Gastroesophageal sphincter (tissue), 4 donors: ENCODE results near the gene LRRC4B. TPM values are rescaled to one million over a fixed set of nuclear protein-coding genes. Genes with fewer than 3 reads are reported as not detected.

ENCODE experiments used
- ATAC-seq: fragments of 150-250 bp; one replicate; pipeline ENCODE4 v1.9.1; 2016; ENCODE audit warnings: mild to moderate bottlenecking, moderate library complexity
- H3K27ac ChIP-seq, 4 donors: fragments of 200-600 bp; sonication (generic) in 3 of 4; 1 replicate in 3 of 4; 2 replicates in 1 of 4; pipeline ENCODE4 v1.5.1; 2016 to 2019
- H3K27me3 ChIP-seq: fragments of 200-600 bp; sonication (generic); one replicate; pipeline ENCODE4 v1.5.1; 2019
- H3K36me3 ChIP-seq, 2 donors: fragments of 200-600 bp; sonication (generic); one replicate each; pipeline ENCODE4 v1.5.1; 2019; ENCODE audit warnings: control low read depth in 1 of 2
- H3K4me1 ChIP-seq, 3 donors: fragments of 200-600 bp; sonication (generic); 1 replicate in 2 of 3; 2 replicates in 1 of 3; pipeline ENCODE4 v1.5.1; 2016 to 2019; ENCODE audit warnings: control low read depth in 2 of 3
- H3K4me3 ChIP-seq, 2 donors: fragments of 200-600 bp; sonication (generic); one replicate each; pipeline ENCODE4 v1.5.1; 2019; ENCODE audit warnings: mild to moderate bottlenecking in 1 of 2, moderate library complexity in 1 of 2
- H3K9me3 ChIP-seq, 3 donors: fragments of 200-600 bp; sonication (generic); one replicate each; pipeline ENCODE4 v1.5.1; 2017 to 2019; ENCODE audit warnings: control low read depth in 2 of 3
- EP300 ChIP-seq: sonication (generic); formaldehyde crosslinking; IDR thresholded peaks from one replicate; pipeline ENCODE4 v1.6.1; 2017; ENCODE audit warnings: antibody characterized with exemption, mild to moderate bottlenecking
- POLR2A ChIP-seq, 2 donors: fragments of 450-650 bp; IDR thresholded peaks; one replicate each; pipeline ENCODE4 v1.6.1; 2017; ENCODE audit warnings: antibody characterized with exemption in 2 of 2, mild to moderate bottlenecking in 2 of 2, moderate library complexity in 1 of 2
- POLR2AphosphoS5 ChIP-seq: sonication (generic); formaldehyde crosslinking; IDR thresholded peaks from one replicate; pipeline ENCODE4 v1.6.1; 2017; ENCODE audit warnings: antibody characterized with exemption
- WGBS, 2 donors: methylation state at CpG; one replicate each; pipeline ENCODE4 v1.1.5; 2018; ENCODE audit warnings: low coverage in 1 of 2; 5-methylcytosine and 5-hydroxymethylcytosine counted together
- total RNA-seq, 4 donors: library from RNA; depleted of rRNA; stranded (reverse); fragments of >200 nt; gene quantifications; one replicate each; pipeline ENCODE4 v1.1.0, GENCODE V29; 2016
- TF ChIP-seq, protein P1 (sequence below), 4 experiments: fragments of 200-600 bp in 2 of 4; fragments of 450-650 bp in 2 of 4; sonication (generic) in 1 of 4; IDR thresholded peaks; one replicate each; pipeline ENCODE4 v1.5.1; 2017 to 2019; ENCODE audit warnings: antibody characterized with exemption in 4 of 4, mild to moderate bottlenecking in 2 of 4, moderate library complexity in 2 of 4

The LRRC4B gene
- total RNA-seq, 4 donors from 2014 or later = 5.0 to 9.3 (median 7.6) TPM

DNA sequence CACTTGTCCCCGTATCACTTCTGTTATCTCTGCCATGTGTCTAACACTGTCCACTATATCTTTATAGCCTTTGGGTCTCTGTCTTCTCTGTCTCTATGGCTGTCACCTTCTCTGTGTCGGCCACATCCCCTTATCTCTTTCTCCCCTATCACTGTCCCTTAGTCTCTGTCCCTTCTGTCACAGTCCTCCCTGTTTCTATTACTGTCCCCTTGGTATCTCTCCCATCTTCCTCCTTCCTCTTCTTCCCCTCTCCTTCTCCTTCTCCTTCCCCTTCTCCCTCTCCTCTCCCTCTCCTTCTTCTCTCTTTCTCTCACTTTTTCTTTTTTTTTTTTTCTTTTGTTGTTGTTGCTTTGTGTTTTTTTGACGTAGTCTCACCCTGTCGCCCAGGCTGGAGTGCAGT is 34.7 kb upstream of the LRRC4B start:
- peaks cover 0 to 11% (median 0%) of the 10 kb centered on the region in 3 donors for H3K4me1 ChIP-seq
- H3K27ac ChIP-seq = no peak overlapping the region
- 70% methylated on average over 2 to 4 of the region's 4 CpGs for WGBS, 2 donors
- peaks cover 84% of the 10 kb centered on the region for H3K27me3 ChIP-seq
- H3K4me3 ChIP-seq = no peak overlapping the region
- H3K9me3 ChIP-seq = no peaks in the 10 kb centered on the region
- ATAC-seq = no peak
- no peaks in the 10 kb centered on the region for H3K36me3 ChIP-seq
- no peak for TF ChIP-seq POLR2A (IDR thresholded peaks at IDR 0.05)

DNA sequence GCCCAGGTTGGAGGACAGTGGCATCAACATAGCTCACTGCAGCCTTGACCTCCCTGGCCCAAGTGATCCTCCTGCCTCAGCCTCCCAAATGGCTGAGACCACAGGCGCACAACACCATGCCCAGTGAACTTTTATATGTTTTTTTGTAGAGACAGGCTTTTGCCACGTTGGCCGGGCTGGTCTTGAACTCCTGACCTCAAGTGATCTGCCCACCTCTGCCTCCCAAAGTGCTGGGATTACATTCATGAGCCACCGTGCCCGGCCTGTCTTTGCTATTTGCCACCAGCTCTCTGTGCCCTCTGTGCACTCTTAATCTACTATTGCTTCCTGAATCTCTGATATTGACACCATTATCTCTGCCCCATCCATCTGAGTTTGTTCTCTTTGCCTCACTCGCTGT is 34.3 kb upstream of the LRRC4B start:
- no peaks in the 10 kb centered on the region for H3K9me3 ChIP-seq
- H3K4me3 ChIP-seq = no peak overlapping the region
- WGBS, 2 donors = 73 to 81% methylated on average over 6 of the region's 6 CpGs
- peaks cover 0 to 6% (median 0%) of the 10 kb centered on the region in 3 donors for H3K4me1 ChIP-seq
- no peak for TF ChIP-seq POLR2A (IDR thresholded peaks at IDR 0.05)
- TF ChIP-seq, protein P1, sequence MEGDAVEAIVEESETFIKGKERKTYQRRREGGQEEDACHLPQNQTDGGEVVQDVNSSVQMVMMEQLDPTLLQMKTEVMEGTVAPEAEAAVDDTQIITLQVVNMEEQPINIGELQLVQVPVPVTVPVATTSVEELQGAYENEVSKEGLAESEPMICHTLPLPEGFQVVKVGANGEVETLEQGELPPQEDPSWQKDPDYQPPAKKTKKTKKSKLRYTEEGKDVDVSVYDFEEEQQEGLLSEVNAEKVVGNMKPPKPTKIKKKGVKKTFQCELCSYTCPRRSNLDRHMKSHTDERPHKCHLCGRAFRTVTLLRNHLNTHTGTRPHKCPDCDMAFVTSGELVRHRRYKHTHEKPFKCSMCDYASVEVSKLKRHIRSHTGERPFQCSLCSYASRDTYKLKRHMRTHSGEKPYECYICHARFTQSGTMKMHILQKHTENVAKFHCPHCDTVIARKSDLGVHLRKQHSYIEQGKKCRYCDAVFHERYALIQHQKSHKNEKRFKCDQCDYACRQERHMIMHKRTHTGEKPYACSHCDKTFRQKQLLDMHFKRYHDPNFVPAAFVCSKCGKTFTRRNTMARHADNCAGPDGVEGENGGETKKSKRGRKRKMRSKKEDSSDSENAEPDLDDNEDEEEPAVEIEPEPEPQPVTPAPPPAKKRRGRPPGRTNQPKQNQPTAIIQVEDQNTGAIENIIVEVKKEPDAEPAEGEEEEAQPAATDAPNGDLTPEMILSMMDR (IDR thresholded peaks at IDR 0.05) = no peak
- no peak for TF ChIP-seq POLR2AphosphoS5
- peaks cover 80% of the 10 kb centered on the region for H3K27me3 ChIP-seq
- H3K36me3 ChIP-seq = no peaks in the 10 kb centered on the region
- no peak overlapping the region for H3K27ac ChIP-seq
- ATAC-seq = no peak

DNA sequence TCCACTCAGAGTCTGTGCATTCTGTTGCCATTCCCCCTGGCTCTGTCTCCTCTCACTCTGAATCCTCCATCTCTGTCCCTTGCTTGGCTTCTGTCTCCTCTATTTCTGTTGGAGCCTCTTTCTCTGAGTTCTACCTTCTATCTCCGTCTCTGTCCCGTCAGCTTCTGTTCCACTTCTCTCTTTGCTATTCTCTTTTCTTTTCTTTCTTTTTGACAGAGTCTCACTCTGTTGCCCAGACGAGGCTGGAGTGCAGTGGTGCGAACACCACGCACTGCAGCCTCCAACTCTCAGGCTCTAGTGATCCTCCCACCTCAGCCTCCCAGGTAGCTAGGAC is 33.8 kb upstream of the LRRC4B start:
- 77 to 79% methylated on average over 2 to 5 of the region's 5 CpGs for WGBS, 2 donors
- no peak overlapping the region for H3K27ac ChIP-seq
- no peak for ATAC-seq
- peaks cover 0 to 5% (median 0%) of the 10 kb centered on the region in 3 donors for H3K4me1 ChIP-seq
- H3K27me3 ChIP-seq = peaks cover 76% of the 10 kb centered on the region
- no peaks in the 10 kb centered on the region for H3K36me3 ChIP-seq
- TF ChIP-seq EP300 = no peak
- no peak for TF ChIP-seq POLR2AphosphoS5
- no peak for TF ChIP-seq POLR2A (IDR thresholded peaks at IDR 0.05)
- TF ChIP-seq, protein P1 (IDR thresholded peaks at IDR 0.05) = no peak
- no peak overlapping the region for H3K4me3 ChIP-seq
- no peaks in the 10 kb centered on the region for H3K9me3 ChIP-seq

DNA sequence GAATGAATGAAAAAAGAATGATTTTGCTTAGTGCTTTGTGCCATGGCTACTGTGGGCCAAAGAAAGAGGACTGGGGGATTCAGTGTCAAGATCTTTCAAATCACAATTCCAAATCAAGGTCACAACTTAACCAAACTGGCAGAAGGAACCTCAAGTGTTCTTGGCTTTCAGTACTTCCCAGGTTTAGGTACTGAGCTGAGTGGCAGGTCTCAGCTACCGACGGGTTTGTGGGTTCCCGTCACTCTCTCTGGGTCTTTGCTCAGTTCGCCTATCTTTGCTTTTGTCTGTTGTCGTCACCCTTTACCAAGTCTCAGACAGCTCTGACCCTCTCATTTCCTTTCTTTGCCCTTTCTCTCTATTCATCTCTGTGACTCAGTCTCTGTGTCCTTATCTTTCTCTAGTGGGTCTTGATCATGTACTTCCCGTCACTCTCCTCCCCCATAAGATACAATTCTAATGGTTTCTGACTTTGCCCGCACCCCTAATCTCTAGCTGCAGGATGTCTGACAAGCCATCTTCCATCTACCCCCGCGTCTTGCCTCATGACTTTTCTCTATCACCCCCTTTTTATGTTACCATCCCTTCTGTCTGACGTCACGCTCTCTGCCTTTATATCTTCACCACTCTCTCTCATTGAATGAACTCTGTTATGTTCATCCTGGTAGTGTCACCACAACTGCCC is 33.3 kb upstream of the LRRC4B start:
- Histone ChIP-seq H3K27me3 (peaks cover 71% of the 10 kb centered on the region), H3K4me3 (no peak overlapping the region), H3K4me1 (peaks cover 0 to 5% (median 0%) of the 10 kb centered on the region in 3 donors), H3K27ac (no peak overlapping the region), H3K36me3 (no peaks in the 10 kb centered on the region), H3K9me3 (no peaks in the 10 kb centered on the region)
- TF ChIP-seq POLR2A (IDR thresholded peaks at IDR 0.05) = no peak
- TF ChIP-seq POLR2AphosphoS5 = no peak
- TF ChIP-seq, protein P1 (IDR thresholded peaks at IDR 0.05) = no peak
- no peak for TF ChIP-seq EP300
- WGBS, 2 donors = 63 to 67% methylated on average over 9 to 11 of the region's 11 CpGs
- no peak for ATAC-seq

DNA sequence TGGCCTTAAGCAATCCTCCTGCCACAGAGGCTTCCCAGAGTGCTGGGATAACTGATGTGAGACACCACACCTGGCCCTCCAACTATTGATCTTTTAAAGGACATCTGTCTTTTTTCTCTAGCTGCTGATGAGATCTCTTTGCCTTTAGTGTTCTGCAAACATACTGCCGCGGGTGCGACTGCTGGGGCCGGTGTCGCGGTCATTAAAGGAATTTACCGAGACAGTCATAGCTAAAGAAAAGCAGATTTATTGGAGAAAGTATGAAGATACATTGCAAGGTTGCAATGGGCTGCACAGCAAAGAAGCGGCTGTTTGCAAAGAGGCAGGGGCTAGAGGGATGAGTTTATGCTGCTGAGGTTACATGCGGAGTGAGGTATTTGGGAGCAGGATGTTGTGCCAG is 31.2 kb upstream of the LRRC4B start:
- Histone ChIP-seq H3K27ac (no peak overlapping the region), H3K27me3 (peaks cover 70% of the 10 kb centered on the region), H3K36me3 (no peaks in the 10 kb centered on the region), H3K9me3 (no peaks in the 10 kb centered on the region), H3K4me1 (no peaks in the 10 kb centered on the region), H3K4me3 (no peak overlapping the region)
- 71 to 74% methylated on average over 2 of the region's 9 CpGs for WGBS, 2 donors
- TF ChIP-seq, protein P1 (IDR thresholded peaks at IDR 0.05) = no peak
- TF ChIP-seq EP300 = no peak
- TF ChIP-seq POLR2AphosphoS5 = no peak
- no peak for TF ChIP-seq POLR2A (IDR thresholded peaks at IDR 0.05)
- no peak for ATAC-seq
